ENCODE data around the gene SUN3. TPM values are rescaled to one million over a fixed set of nuclear protein-coding genes. Genes with fewer than 3 reads are reported as not detected.

SUN3 gene
- total RNA-seq, 1 experiment from 2014 or later, result not detected

- TF ChIP-seq, protein P1, sequence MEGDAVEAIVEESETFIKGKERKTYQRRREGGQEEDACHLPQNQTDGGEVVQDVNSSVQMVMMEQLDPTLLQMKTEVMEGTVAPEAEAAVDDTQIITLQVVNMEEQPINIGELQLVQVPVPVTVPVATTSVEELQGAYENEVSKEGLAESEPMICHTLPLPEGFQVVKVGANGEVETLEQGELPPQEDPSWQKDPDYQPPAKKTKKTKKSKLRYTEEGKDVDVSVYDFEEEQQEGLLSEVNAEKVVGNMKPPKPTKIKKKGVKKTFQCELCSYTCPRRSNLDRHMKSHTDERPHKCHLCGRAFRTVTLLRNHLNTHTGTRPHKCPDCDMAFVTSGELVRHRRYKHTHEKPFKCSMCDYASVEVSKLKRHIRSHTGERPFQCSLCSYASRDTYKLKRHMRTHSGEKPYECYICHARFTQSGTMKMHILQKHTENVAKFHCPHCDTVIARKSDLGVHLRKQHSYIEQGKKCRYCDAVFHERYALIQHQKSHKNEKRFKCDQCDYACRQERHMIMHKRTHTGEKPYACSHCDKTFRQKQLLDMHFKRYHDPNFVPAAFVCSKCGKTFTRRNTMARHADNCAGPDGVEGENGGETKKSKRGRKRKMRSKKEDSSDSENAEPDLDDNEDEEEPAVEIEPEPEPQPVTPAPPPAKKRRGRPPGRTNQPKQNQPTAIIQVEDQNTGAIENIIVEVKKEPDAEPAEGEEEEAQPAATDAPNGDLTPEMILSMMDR (IDR thresholded peaks at IDR 0.05; ENCODE audit: insufficient read depth in 1 of 2, low read depth in 1 of 2, low read length in 1 of 2, severe bottlenecking in 1 of 2, unreplicated experiment in 1 of 2), result no peak
- POLR2A ChIA-PET, result no interaction called here
- H3K4me3 Mint-ChIP-seq (ENCODE audit: unreplicated experiment), result no peak overlapping the region
- H3K9me3 Mint-ChIP-seq (ENCODE audit: unreplicated experiment), result no peaks in the 10 kb centered on the region
- no peak overlapping the region for H3K27ac Mint-ChIP-seq (ENCODE audit: unreplicated experiment)
- H3K9me3 ChIP-seq, result no peaks in the 10 kb centered on the region
- no peak overlapping the region for H3K4me3 ChIP-seq (ENCODE audit: low read depth, low read length)
- BruUV-seq (replicated peaks), result no TSS peak
- H3K36me3 Mint-ChIP-seq (ENCODE audit: insufficient read depth, unreplicated experiment), result no peaks in the 10 kb centered on the region
- no peaks in the 10 kb centered on the region for H3K4me1 ChIP-seq
- peaks cover 10% of the 10 kb centered on the region for H3K4me1 Mint-ChIP-seq (ENCODE audit: low read depth, unreplicated experiment)
- H3K27me3 ChIP-seq (replicated peaks; ENCODE audit: control insufficient read depth, insufficient read depth, low read length), result no peaks in the 10 kb centered on the region
- H3K27me3 Mint-ChIP-seq (ENCODE audit: insufficient read depth, unreplicated experiment), result no peaks in the 10 kb centered on the region
- intact Hi-C loops (cut with micrococcal nuclease; ENCODE audit: unreplicated experiment), result no loop called here
- no peaks in the 10 kb centered on the region for H3K36me3 ChIP-seq (ENCODE audit: control insufficient read depth, insufficient read depth, low read length)
- DNase-seq, result no peak
- CTCF ChIA-PET, result no interaction called here
Observed at GRCh38 chr7:47941136-47941844, 87.6 kb downstream of the SUN3 start.

GRCh38 chr7:47940088-47941013 is 88.6 kb downstream of the SUN3 start:
- no peaks in the 10 kb centered on the region for H3K9me3 ChIP-seq
- no peaks in the 10 kb centered on the region for H3K4me1 ChIP-seq
- Mint-ChIP-seq H3K4me1 (ENCODE audit: low read depth, unreplicated experiment) (peaks cover 7% of the 10 kb centered on the region), H3K36me3 (ENCODE audit: insufficient read depth, unreplicated experiment) (no peaks in the 10 kb centered on the region), H3K9me3 (ENCODE audit: unreplicated experiment) (no peaks in the 10 kb centered on the region), H3K27me3 (ENCODE audit: insufficient read depth, unreplicated experiment) (no peaks in the 10 kb centered on the region), H3K27ac (ENCODE audit: unreplicated experiment) (no peak overlapping the region), H3K4me3 (ENCODE audit: unreplicated experiment) (no peak overlapping the region)
- ChIA-PET POLR2A (no interaction called here), CTCF (interaction anchor here (0.9 kb wide), 1 partner anchor 674 kb away, joined by 4 read pairs; no protein-coding TSS in a partner anchor)
- H3K36me3 ChIP-seq (ENCODE audit: control insufficient read depth, insufficient read depth, low read length), result no peaks in the 10 kb centered on the region
- no TSS peak for BruUV-seq (replicated peaks)
- no peaks in the 10 kb centered on the region for H3K27me3 ChIP-seq (replicated peaks; ENCODE audit: control insufficient read depth, insufficient read depth, low read length)
- no peak for DNase-seq
- no peak overlapping the region for H3K4me3 ChIP-seq (ENCODE audit: low read depth, low read length)
- intact Hi-C loops (cut with micrococcal nuclease; ENCODE audit: unreplicated experiment), result no loop called here
- TF ChIP-seq, protein P1 (IDR thresholded peaks at IDR 0.05; ENCODE audit: insufficient read depth in 1 of 2, low read depth in 1 of 2, low read length in 1 of 2, severe bottlenecking in 1 of 2, unreplicated experiment in 1 of 2), result no peak

DNA sequence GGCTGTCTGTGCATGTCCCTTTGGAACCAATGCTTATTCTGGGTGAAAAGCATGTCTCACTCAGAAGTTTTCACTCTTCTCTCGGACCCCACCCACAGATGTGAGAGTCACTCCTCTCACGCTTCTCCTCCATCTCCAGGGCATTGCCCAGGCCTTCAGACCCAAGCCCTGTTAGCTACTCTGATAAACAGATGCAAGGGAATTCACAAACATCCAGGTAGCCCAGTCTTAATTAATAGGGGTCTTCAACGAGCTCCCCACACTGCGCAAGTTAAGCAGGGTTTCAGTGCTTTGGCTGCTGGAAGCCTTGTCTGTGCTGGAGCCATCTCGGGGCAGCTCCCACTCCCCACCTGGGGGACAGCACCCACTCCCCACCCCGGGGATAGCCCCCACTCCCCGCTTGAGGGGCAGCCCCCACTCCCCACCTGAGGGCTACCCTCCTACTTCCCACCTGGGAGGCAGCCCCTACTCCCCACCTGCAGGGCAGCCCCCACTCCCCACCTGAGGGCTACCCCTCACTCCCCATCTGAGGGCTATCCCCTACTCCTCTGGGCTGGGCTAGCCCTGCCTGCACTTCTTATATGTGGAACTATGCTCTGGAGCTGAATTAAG is 89.4 kb downstream of the SUN3 start:
- Mint-ChIP-seq H3K27me3 (ENCODE audit: insufficient read depth, unreplicated experiment) (no peaks in the 10 kb centered on the region), H3K4me3 (ENCODE audit: unreplicated experiment) (no peak overlapping the region), H3K27ac (ENCODE audit: unreplicated experiment) (no peak overlapping the region), H3K36me3 (ENCODE audit: insufficient read depth, unreplicated experiment) (no peaks in the 10 kb centered on the region), H3K4me1 (ENCODE audit: low read depth, unreplicated experiment) (peaks cover 7% of the 10 kb centered on the region), H3K9me3 (ENCODE audit: unreplicated experiment) (no peaks in the 10 kb centered on the region)
- no TSS peak for BruUV-seq (replicated peaks)
- Histone ChIP-seq H3K4me3 (ENCODE audit: low read depth, low read length) (no peak overlapping the region), H3K9me3 (no peaks in the 10 kb centered on the region), H3K27me3 (replicated peaks; ENCODE audit: control insufficient read depth, insufficient read depth, low read length) (no peaks in the 10 kb centered on the region), H3K36me3 (ENCODE audit: control insufficient read depth, insufficient read depth, low read length) (no peaks in the 10 kb centered on the region), H3K4me1 (no peaks in the 10 kb centered on the region)
- intact Hi-C loops (cut with micrococcal nuclease; ENCODE audit: unreplicated experiment), result loop anchor here (1.0 to 2.0 kb wide), 2 partner anchors 87 to 673 kb away; no protein-coding TSS in a partner anchor
- TF ChIP-seq, protein P1 (IDR thresholded peaks at IDR 0.05; ENCODE audit: insufficient read depth in 1 of 2, low read depth in 1 of 2, low read length in 1 of 2, severe bottlenecking in 1 of 2, unreplicated experiment in 1 of 2), result no peak
- ChIA-PET POLR2A (no interaction called here), CTCF (interaction anchor here (0.8 to 1.4 kb wide), 3 partner anchors 24 to 674 kb away, joined by 3 to 10 read pairs (median 4); no protein-coding TSS in a partner anchor)
- no peak for DNase-seq

All from Caco-2 (cell line).